Loucy (cell line): ENCODE measurements around the gene XRCC2.

Source experiments
- H2AFZ ChIP-seq: fragments of 200-600 bp; sonication (generic); 2 replicates; pipeline ENCODE4 v1.6.0; 2016; ENCODE audit warnings: antibody characterized with exemption, mild to moderate bottlenecking, low read length, moderate library complexity
- H3F3A ChIP-seq: fragments of 200-600 bp; 2 replicates; pipeline ENCODE4 v1.6.0; 2016; ENCODE audit warnings: antibody characterized with exemption, low read depth, mild to moderate bottlenecking
- H3K27me3 ChIP-seq: fragments of 200-600 bp; sonication (generic); 2 replicates; pipeline ENCODE4 v1.6.1; 2014; ENCODE audit warnings: low read length, mild to moderate bottlenecking; ENCODE audit not compliant: insufficient read depth, poor library complexity, severe bottlenecking
- H3K36me3 ChIP-seq: fragments of 200-600 bp; sonication (generic); 2 replicates; pipeline ENCODE4 v1.6.1; 2016; ENCODE audit warnings: low read length; ENCODE audit not compliant: insufficient read depth
- H3K4me1 ChIP-seq: fragments of 200-600 bp; sonication (generic); 2 replicates; pipeline ENCODE4 v1.5.1; 2014; ENCODE audit warnings: low read length, mild to moderate bottlenecking; ENCODE audit not compliant: insufficient read depth, poor library complexity, severe bottlenecking
- H3K4me2 ChIP-seq: fragments of 200-600 bp; sonication (generic); 2 replicates; pipeline ENCODE4 v1.6.0; 2014; ENCODE audit warnings: antibody characterized with exemption, low read length, low read depth, mild to moderate bottlenecking; ENCODE audit not compliant: poor library complexity, severe bottlenecking
- H3K4me3 ChIP-seq: fragments of 200-600 bp; sonication (generic); 2 replicates; pipeline ENCODE4 v1.5.1; 2014; ENCODE audit warnings: low read length, mild to moderate bottlenecking, mixed read lengths; ENCODE audit not compliant: poor library complexity, severe bottlenecking
- H3K79me2 ChIP-seq: fragments of 200-600 bp; sonication (generic); 2 replicates; pipeline ENCODE4 v1.6.1; 2014; ENCODE audit warnings: low read length; ENCODE audit not compliant: insufficient read depth
- H3K9ac ChIP-seq: fragments of 200-600 bp; sonication (generic); 2 replicates; pipeline ENCODE4 v1.6.0; 2014; ENCODE audit warnings: mild to moderate bottlenecking, low read depth, low read length, moderate library complexity; ENCODE audit not compliant: poor library complexity, severe bottlenecking
- H3K9me2 ChIP-seq: fragments of 200-600 bp; sonication (generic); replicated peaks from 2 replicates; pipeline ENCODE4 v1.6.1; 2016; ENCODE audit warnings: low read depth, low read length, mixed read lengths
- H3K9me3 ChIP-seq: fragments of 200-600 bp; sonication (generic); 2 replicates; pipeline ENCODE4 v1.6.1; 2014; ENCODE audit warnings: mild to moderate bottlenecking, antibody characterized with exemption, low read length, low read depth; ENCODE audit not compliant: insufficient read depth
- H4K20me1 ChIP-seq: fragments of 200-600 bp; sonication (generic); 2 replicates; pipeline ENCODE4 v1.6.0; 2014; ENCODE audit warnings: antibody characterized with exemption, low read length, mild to moderate bottlenecking; ENCODE audit not compliant: insufficient read depth, poor library complexity, severe bottlenecking
- CTCF ChIP-seq: fragments of 200-600 bp; sonication (generic); conservative IDR thresholded peaks from 2 replicates; pipeline ENCODE4 v1.5.1; 2014; ENCODE audit warnings: mild to moderate bottlenecking, antibody characterized with exemption, low read length
- EZH2phosphoT487 ChIP-seq: fragments of 200-600 bp; IDR thresholded peaks from 2 replicates; pipeline ENCODE4 v1.6.1; 2018; ENCODE audit warnings: antibody characterized with exemption, mild to moderate bottlenecking, moderate library complexity, borderline replicate concordance

The XRCC2 gene

GRCh38 chr7:152641384-152641783, 34.6 kb downstream of the XRCC2 start:
- H3K9ac ChIP-seq, result no peak overlapping the region
- H3K9me3 ChIP-seq, result no peaks in the 10 kb centered on the region
- no peak overlapping the region for H3K4me2 ChIP-seq
- H3F3A ChIP-seq, result no peaks in the 10 kb centered on the region
- no peak for TF ChIP-seq CTCF
- TF ChIP-seq EZH2phosphoT487, result no peak
- H3K36me3 ChIP-seq, result peaks cover 7% of the 10 kb centered on the region; the same call in 1 of the 2 replicates
- no peak overlapping the region for H3K4me3 ChIP-seq
- no peak overlapping the region for H2AFZ ChIP-seq
- no peaks in the 10 kb centered on the region for H4K20me1 ChIP-seq
- no peaks in the 10 kb centered on the region for H3K79me2 ChIP-seq
- H3K27me3 ChIP-seq, result no peaks in the 10 kb centered on the region
- H3K4me1 ChIP-seq, result no peaks in the 10 kb centered on the region
- no peaks in the 10 kb centered on the region for H3K9me2 ChIP-seq

- no peaks in the 10 kb centered on the region for H3K4me1 ChIP-seq
- H4K20me1 ChIP-seq, result no peaks in the 10 kb centered on the region
- no peak for TF ChIP-seq CTCF
- TF ChIP-seq EZH2phosphoT487, result no peak
- no peak overlapping the region for H3K4me2 ChIP-seq
- no peaks in the 10 kb centered on the region for H3F3A ChIP-seq
- H3K9me2 ChIP-seq, result no peaks in the 10 kb centered on the region
- H3K79me2 ChIP-seq, result no peaks in the 10 kb centered on the region
- no peak overlapping the region for H3K9ac ChIP-seq
- peaks cover 2% of the 10 kb centered on the region; the same call in 1 of the 2 replicates for H3K36me3 ChIP-seq
- no peak overlapping the region for H2AFZ ChIP-seq
- no peaks in the 10 kb centered on the region for H3K9me3 ChIP-seq
- H3K27me3 ChIP-seq, result no peaks in the 10 kb centered on the region
- no peak overlapping the region for H3K4me3 ChIP-seq
Measured at GRCh38 chr7:152640829-152641228, 35.1 kb downstream of the XRCC2 start.

- no peak overlapping the region for H3K4me2 ChIP-seq
- no peak overlapping the region for H3K9ac ChIP-seq
- TF ChIP-seq EZH2phosphoT487 (no peak), CTCF (no peak)
- no peaks in the 10 kb centered on the region for H3K9me2 ChIP-seq
- H3K79me2 ChIP-seq, result no peaks in the 10 kb centered on the region
- no peaks in the 10 kb centered on the region for H4K20me1 ChIP-seq
- no peaks in the 10 kb centered on the region for H3K27me3 ChIP-seq
- no peaks in the 10 kb centered on the region for H3F3A ChIP-seq
- H3K36me3 ChIP-seq, result no peaks in the 10 kb centered on the region
- no peak overlapping the region for H3K4me3 ChIP-seq
- no peaks in the 10 kb centered on the region for H3K4me1 ChIP-seq
- H3K9me3 ChIP-seq, result no peaks in the 10 kb centered on the region
- H2AFZ ChIP-seq, result no peak overlapping the region
Measured at GRCh38 chr7:152637920-152638580, 37.9 kb downstream of the XRCC2 start.
